Ovary (tissue), 3 donors: Measurements from ENCODE around the gene CSK.

ENCODE experiments used
- EP300 ChIP-seq: sonication (generic); formaldehyde crosslinking; IDR thresholded peaks from one replicate; pipeline ENCODE4 v1.6.1; 2017; ENCODE audit warnings: antibody characterized with exemption
- POLR2A ChIP-seq: fragments of 450-650 bp; IDR thresholded peaks from one replicate; pipeline ENCODE4 v1.6.1; 2017; ENCODE audit warnings: antibody characterized with exemption, mild to moderate bottlenecking, moderate library complexity
- TF ChIP-seq, protein P1 (sequence below), 3 donors: fragments of 450-650 bp in 2 of 3; fragments of 200-600 bp in 1 of 3; IDR thresholded peaks; one replicate each; pipeline versions ENCODE4 v1.5.1 to v1.8.0; 2016 to 2022; ENCODE audit warnings: antibody characterized with exemption in 3 of 3, mild to moderate bottlenecking in 1 of 3
- donor health status: DM: no; HTN: no; CAD: no.

DNA sequence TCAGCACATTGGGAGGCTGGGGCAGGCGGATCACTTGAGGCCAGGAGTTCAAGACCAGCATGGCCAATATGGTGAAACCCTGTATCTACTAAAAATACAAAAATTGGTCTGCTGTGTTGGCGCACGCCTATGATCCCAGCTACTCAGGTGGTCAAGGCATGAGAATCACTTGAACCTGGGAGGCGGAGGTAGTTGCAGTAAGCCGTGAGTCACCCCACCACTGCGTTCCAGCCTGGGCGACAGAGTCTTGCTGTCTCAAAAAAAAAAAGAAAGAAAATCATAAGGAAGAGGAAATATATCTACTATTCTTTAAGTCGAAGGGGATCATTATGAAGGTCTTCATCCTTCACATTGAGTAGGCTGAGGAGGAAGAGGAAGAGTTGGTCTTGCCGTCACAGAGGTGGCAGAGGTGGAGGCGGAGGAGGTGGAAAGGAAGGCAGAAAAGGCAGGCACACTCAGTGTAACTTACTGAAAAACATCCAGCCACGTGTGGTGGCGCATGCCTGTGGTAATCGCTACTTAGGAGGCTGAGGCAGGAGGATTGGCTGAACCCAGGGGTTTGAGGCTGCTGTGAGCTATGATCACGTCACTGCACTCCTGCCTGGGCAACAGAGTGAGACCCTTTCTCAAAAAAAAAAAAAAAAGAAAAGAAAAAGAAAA is 14.2 kb downstream of the CSK start:
- TF ChIP-seq, protein P1, sequence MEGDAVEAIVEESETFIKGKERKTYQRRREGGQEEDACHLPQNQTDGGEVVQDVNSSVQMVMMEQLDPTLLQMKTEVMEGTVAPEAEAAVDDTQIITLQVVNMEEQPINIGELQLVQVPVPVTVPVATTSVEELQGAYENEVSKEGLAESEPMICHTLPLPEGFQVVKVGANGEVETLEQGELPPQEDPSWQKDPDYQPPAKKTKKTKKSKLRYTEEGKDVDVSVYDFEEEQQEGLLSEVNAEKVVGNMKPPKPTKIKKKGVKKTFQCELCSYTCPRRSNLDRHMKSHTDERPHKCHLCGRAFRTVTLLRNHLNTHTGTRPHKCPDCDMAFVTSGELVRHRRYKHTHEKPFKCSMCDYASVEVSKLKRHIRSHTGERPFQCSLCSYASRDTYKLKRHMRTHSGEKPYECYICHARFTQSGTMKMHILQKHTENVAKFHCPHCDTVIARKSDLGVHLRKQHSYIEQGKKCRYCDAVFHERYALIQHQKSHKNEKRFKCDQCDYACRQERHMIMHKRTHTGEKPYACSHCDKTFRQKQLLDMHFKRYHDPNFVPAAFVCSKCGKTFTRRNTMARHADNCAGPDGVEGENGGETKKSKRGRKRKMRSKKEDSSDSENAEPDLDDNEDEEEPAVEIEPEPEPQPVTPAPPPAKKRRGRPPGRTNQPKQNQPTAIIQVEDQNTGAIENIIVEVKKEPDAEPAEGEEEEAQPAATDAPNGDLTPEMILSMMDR (IDR thresholded peaks at IDR 0.05), result no peak
- TF ChIP-seq POLR2A (no peak), EP300 (no peak)
